ENCODE measurements around the gene CYP24A1. TPM values are rescaled to one million over a fixed set of nuclear protein-coding genes. Genes with fewer than 3 reads are reported as not detected.

CYP24A1 gene
- total and polyA plus RNA-seq, 2 donors (not counting 3 experiments of a cell fraction or from before 2014, with no cell fraction given) = not detected

DNA sequence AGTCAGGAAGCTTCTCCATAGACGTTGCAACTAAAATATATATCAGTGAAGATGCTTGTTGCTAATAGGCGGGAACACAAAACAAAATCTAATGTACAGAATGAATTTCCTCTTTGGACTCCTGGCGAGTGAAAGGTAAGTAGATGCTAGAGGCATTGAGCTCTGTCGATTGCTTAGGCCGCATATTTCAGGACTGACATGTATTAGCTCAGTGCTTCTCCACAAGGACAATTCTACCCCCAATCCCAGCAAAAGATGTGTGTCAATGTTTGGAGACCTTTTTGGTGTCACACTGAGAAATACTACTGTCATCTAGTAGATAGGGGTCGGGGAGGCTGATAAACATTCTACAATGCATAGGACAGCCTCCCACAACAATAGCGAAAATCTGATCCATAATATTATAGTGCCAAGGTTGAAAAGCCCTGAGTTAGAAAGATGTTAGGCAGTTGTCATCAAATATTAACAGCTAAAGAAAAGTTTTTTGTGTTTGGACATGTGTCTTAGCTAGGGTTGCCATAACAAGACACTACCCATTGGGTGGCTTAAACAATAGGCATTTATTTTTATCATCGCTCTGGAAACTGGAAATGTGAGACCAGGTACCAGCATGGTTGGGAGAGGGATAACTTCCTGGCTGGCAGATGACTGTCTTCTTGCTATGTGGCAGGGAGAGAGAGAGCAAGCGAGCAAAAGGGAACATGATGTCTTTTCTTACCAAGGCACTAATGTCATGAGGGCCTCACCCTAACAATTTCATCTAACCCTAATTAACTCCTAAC is 55.4 kb downstream of the CYP24A1 start:
- DNase-seq (ENCODE audit: low read depth, low spot score) = no peak
- no peak for TF ChIP-seq POLR2A (IDR thresholded peaks at IDR 0.05; ENCODE audit: low read depth, low read length)
- no peak for TF ChIP-seq FOS (IDR thresholded peaks at IDR 0.05; ENCODE audit: borderline replicate concordance, insufficient read depth, low read length)
- TF ChIP-seq, protein P1, sequence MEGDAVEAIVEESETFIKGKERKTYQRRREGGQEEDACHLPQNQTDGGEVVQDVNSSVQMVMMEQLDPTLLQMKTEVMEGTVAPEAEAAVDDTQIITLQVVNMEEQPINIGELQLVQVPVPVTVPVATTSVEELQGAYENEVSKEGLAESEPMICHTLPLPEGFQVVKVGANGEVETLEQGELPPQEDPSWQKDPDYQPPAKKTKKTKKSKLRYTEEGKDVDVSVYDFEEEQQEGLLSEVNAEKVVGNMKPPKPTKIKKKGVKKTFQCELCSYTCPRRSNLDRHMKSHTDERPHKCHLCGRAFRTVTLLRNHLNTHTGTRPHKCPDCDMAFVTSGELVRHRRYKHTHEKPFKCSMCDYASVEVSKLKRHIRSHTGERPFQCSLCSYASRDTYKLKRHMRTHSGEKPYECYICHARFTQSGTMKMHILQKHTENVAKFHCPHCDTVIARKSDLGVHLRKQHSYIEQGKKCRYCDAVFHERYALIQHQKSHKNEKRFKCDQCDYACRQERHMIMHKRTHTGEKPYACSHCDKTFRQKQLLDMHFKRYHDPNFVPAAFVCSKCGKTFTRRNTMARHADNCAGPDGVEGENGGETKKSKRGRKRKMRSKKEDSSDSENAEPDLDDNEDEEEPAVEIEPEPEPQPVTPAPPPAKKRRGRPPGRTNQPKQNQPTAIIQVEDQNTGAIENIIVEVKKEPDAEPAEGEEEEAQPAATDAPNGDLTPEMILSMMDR (IDR thresholded peaks at IDR 0.05; ENCODE audit: extremely low read depth in 1 of 2, insufficient read depth in 1 of 2, low read depth in 1 of 2, low read length in 2 of 2) = no peak
- TF ChIP-seq POLR2AphosphoS5 (IDR thresholded peaks at IDR 0.05; ENCODE audit: insufficient read depth, low read depth, low read length) = no peak
- TF ChIP-seq EZH2 (IDR thresholded peaks at IDR 0.05; ENCODE audit: borderline replicate concordance, low read depth, low read length, severe bottlenecking) = no peak
- no peak for TF ChIP-seq JUN (IDR thresholded peaks at IDR 0.05; ENCODE audit: borderline replicate concordance, insufficient read depth, insufficient read length, low read depth)
- TF ChIP-seq GATA2 (IDR thresholded peaks at IDR 0.05; ENCODE audit: insufficient read depth, insufficient read length, low read depth, low read length) = no peak
- no peak for TF ChIP-seq MYC (IDR thresholded peaks at IDR 0.05; ENCODE audit: low read depth, low read length)
- TF ChIP-seq, protein P2, sequence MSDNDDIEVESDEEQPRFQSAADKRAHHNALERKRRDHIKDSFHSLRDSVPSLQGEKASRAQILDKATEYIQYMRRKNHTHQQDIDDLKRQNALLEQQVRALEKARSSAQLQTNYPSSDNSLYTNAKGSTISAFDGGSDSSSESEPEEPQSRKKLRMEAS (IDR thresholded peaks at IDR 0.05; ENCODE audit: insufficient read depth, insufficient read length) = no peak
- CTCF ChIA-PET = interaction anchor here (1.0 to 1.3 kb wide), 2 partner anchors 9 to 15 kb away, joined by 4 to 5 read pairs; no protein-coding TSS in a partner anchor
- dilution Hi-C loops (cut with MboI; ENCODE audit: extremely low pct_ligation_motif_present, low sequenced_read_pairs) = no loop called here
- Histone ChIP-seq H3K36me3 (ENCODE audit: control insufficient read depth in 2 of 2, extremely low read depth in 1 of 2, insufficient read depth in 2 of 2, low read length in 2 of 2) (no peaks in the 10 kb centered on the region), H3K9me3 (replicated peaks; ENCODE audit: control insufficient read depth, insufficient read depth, low read length) (no peaks in the 10 kb centered on the region), H3K4me3 (replicated peaks in 1 of 3; ENCODE audit: insufficient read depth in 1 of 3, low read depth in 1 of 3, low read length in 3 of 3) (no peak overlapping the region), H3K4me2 (ENCODE audit: insufficient read depth, low read length) (no peak overlapping the region), H3K79me2 (ENCODE audit: control insufficient read depth, insufficient read depth, low read length) (no peaks in the 10 kb centered on the region), H3K9ac (replicated peaks; ENCODE audit: extremely low read depth, insufficient read depth, low read length) (no peak overlapping the region), H3K27me3 (ENCODE audit: control insufficient read depth in 2 of 2, insufficient read depth in 2 of 2, low read length in 2 of 2) (no peaks in the 10 kb centered on the region), H3K9me1 (replicated peaks; ENCODE audit: control insufficient read depth, extremely low read depth, insufficient read depth, low read length) (no peaks in the 10 kb centered on the region), H3K27ac (ENCODE audit: insufficient read depth, low read depth, low read length) (no peak overlapping the region), H2AFZ (ENCODE audit: low read depth, low read length) (no peak overlapping the region), H4K20me1 (replicated peaks; ENCODE audit: control insufficient read depth, extremely low read depth, insufficient read depth, low read length) (no peaks in the 10 kb centered on the region), H3K4me1 (ENCODE audit: control insufficient read depth, extremely low read depth, insufficient read depth, low read length) (no peaks in the 10 kb centered on the region)
- POLR2A ChIA-PET = no interaction called here
- FAIRE-seq = no peak
- no TSS peak for BruUV-seq (replicated peaks)
- intact Hi-C loops (cut with micrococcal nuclease) = no loop called here
